T-helper 1 cell (primary cell): ENCODE results near the gene WNT3A.

Experiments used
- DNase-seq, 5 donors: peaks; one replicate each; pipeline ENCODE4 v3.0.0-alpha.2; 2012 to 2020

Gene WNT3A

GRCh38 chr1:228058949-228059633 is 52.3 kb downstream of the WNT3A start:
- DNase-seq: peak; percentile 44 to 69 (median 51)

DNA sequence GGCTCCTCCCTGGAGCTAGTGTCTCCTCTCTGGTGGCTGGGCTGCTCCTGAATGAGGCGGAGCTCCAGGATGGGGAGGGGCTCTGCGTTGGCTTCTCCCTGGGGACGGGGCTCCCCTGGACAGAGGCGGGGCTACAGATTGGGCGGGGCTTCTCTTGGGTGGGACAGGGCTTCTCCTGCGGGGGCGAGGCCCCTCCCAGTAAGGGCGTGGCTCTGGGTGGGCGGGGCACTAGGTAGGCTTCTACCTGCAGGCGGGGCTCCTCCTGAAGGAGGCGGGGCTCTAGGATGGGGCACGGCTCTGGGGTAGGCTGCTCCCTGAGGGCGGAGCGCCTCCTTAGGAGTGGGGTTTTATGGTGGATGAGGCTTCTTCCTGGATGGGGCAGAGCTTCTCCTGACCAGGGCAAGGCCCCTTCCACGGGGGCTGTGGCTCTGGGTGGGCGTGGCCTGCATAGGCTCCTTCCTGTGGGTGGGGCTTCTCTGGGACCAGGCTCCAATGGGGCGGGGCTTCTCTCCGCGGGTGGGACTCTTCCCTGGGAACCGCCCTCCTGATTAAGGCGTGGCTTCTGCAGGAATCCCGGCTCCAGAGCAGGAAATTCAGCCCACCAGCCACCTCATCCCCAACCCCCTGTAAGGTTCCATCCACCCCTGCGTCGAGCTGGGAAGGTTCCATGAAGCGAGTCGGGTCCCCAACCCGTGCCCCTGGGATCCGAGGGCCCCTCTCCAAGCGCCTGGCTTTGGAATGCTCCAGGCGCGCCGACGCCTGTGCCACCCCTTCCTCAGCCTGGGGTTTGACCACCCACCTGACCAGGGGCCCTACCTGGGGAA is 53.0 kb downstream of the WNT3A start:
- peak; percentile 48 to 66 (median 62) for DNase-seq

DNA sequence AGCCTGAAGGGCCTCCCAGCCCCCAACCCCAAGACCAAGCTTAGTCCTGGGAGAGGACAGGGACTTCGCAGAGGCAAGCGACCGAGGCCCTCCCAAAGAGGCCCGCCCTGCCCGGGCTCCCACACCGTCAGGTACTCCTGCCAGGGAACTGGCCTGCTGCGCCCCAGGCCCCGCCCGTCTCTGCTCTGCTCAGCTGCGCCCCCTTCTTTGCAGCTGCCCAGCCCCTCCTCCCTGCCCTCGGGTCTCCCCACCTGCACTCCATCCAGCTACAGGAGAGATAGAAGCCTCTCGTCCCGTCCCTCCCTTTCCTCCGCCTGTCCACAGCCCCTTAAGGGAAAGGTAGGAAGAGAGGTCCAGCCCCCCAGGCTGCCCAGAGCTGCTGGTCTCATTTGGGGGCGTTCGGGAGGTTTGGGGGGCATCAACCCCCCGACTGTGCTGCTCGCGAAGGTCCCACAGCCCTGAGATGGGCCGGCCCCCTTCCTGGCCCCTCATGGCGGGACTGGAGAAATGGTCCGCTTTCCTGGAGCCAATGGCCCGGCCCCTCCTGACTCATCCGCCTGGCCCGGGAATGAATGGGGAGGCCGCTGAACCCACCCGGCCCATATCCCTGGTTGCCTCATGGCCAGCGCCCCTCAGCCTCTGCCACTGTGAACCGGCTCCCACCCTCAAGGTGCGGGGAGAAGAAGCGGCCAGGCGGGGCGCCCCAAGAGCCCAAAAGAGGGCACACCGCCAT is 53.8 kb downstream of the WNT3A start:
- no peak for DNase-seq

- no peak for DNase-seq
These were observed 54.8 kb downstream of the WNT3A start for GRCh38 chr1:228061411-228062084.

GRCh38 chr1:228062085-228062791 is 55.4 kb downstream of the WNT3A start:
- DNase-seq: no peak

DNA sequence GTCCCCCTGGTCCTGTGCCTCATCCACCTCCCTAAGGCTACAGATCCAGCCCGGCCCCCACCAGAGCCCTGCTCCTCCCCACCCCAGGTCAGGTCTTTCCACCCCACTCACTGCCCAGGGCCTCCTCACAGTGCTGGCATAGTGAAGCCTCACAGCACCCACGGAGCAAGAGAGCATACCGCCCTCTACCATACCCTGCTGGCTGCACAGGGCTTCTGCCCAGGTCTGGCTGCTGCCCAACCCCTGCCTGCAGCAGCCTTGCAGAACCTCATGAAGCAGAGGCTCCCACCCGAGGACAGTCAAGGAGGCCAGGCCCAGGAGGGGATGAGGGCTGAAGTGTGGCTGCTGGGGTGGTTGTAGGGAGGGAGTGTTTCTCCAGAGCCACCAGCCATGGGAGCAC is 56.0 kb downstream of the WNT3A start:
- DNase-seq: no peak

- DNase-seq: no peak
These were observed 56.7 kb downstream of the WNT3A start for GRCh38 chr1:228063251-228064191.

GRCh38 chr1:228064296-228064695 is 57.5 kb downstream of the WNT3A start:
- DNase-seq: no peak

DNA sequence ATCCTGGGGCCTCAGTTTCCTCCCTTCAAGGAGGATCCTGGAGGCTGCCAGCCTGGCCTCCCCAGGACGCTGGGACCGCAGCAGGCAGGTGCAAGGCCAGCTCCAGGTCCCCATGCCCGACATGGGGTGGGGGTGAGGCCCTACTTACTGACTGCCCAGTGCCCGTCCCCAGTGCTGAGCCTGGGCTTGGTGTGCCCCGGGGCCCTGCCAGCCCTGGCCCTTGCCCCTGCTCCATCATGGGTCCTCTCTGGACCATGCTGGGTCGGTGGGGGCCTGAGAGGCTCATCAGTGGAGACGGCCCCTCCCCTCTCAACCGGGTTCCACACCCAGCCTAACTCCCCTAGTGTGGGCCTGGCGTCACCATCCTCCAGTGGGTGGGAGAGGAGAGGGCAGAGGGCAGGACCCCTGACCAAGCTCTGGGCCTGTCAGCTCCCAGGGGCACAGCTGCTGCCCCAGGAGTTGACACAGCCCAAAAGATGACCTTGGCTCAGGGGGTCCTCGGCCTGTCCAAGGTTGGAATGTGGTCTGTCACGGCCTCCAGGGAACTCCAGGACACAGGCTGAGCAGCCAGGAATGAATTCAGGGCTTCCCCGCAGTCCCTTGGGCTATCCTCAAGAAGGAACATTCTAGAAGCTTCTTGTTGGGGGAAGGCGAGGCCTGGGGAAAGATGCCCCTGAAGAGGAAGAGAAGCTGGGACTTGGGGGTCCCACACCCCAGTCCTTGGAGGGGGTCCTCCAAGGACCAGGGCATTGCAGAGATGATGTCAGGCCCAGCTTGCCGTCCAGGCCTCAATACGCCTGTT is 58.1 kb downstream of the WNT3A start:
- no peak for DNase-seq

- DNase-seq: no peak
These were observed 58.9 kb downstream of the WNT3A start for GRCh38 chr1:228065543-228066347.

- no peak for DNase-seq
These were observed 59.6 kb downstream of the WNT3A start for GRCh38 chr1:228066416-228066815.

- no peak for DNase-seq
These were observed 60.3 kb downstream of the WNT3A start for GRCh38 chr1:228066891-228067654.

DNA sequence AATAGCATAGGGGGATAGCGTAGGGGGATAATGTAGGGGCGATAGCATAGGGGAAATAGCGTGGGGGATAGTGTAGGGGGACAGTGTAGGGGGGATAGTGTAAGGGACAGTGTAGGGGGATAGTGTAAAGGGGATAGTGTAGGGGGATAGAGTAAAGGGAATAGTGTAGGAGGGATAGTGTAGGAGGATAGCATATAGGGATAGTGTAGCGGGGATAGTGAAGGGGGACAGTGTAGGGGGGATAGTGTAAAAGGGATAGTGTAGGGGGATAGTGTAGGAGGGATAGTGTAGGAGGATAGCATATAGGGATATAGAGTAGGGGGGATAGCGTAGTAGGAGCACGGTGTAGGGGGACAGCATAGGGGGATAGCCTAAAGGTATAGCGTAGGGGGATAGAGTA is 61.6 kb downstream of the WNT3A start:
- no peak for DNase-seq

DNA sequence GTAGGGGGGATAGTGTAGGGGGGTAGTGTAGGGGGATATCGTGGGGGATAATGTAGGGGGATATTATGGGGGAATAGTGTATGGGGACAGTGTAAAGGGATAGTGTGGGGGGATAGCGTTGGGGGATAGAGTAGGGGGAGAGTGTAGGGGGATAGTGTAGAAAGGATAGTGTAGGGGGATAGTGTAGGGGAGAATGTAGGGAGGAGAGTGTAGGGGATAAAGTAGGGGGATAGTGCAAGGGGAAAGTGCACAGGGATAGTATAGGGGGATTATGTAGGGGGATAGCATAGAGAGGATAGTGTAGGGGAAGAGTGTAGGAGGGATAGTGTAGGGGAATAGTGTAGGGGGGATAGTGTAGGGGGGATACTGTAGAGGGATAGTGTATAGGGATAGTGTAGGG is 63.4 kb downstream of the WNT3A start:
- DNase-seq: no peak

DNA sequence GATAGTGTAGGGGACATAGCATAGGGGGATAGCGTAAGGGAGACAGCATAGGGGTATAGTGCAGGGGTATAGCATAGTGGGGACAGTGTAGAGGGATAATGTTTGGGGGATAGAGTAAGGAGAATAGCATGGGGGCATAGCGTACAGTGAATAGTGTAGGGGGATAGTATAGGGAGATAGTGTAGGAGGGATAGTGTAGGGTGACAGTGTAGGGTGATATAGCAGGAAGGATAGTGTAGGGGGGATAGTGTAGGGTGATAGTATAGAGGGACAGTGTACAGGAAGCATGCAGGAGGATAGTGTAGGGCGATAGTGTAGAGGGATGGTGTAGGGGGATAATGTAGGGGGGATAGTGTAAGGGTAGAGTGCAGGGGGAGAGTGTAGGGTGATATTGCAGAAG is 64.1 kb downstream of the WNT3A start:
- no peak for DNase-seq

GRCh38 chr1:228071839-228072657 is 65.2 kb downstream of the WNT3A start:
- DNase-seq: no peak

GRCh38 chr1:228072658-228073043 is 65.9 kb downstream of the WNT3A start:
- DNase-seq: no peak
